ENCODE measurements around the gene SSTR5.
A peak's percentile ranks its signal among the peaks of the same experiment; 100 is the strongest.

GRCh38 chr16:1089822-1090619 lies 17.5 kb downstream of the SSTR5 start:
- peak in 4 of 6 experiments; percentile 12 to 24 (median 16) for TF ChIP-seq CTCF (IDR thresholded peaks at IDR 0.05)
- TF ChIP-seq POLR2A (IDR thresholded peaks at IDR 0.05), result no peak
